Kidney (tissue), 14 donors: Measurements from ENCODE around the gene VWA8. TPM values are rescaled to one million over a fixed set of nuclear protein-coding genes. Genes with fewer than 3 reads are reported as not detected.

Experiments
- DNase-seq, 5 donors: peaks; one replicate each; pipeline ENCODE4 v3.0.0-alpha.2; 2013 to 2020
- FAIRE-seq: peaks from 2 replicates; lab custom pipeline; 2012; peaks lifted over from hg19 to GRCh38; lab: Jason Lieb, UNC
- H3K27ac ChIP-seq, 2 donors: one replicate each; pipeline ENCODE4 v1.7.0; 2013; ENCODE audit warnings: low read depth in 2 of 2, low read length in 2 of 2, inconsistent platforms in 1 of 2
- H3K27me3 ChIP-seq: one replicate; pipeline ENCODE4 v1.7.1; 2013; ENCODE audit warnings: low read length, inconsistent platforms; ENCODE audit not compliant: control insufficient read depth, insufficient read depth
- H3K36me3 ChIP-seq, 3 donors: one replicate each; pipeline versions ENCODE4 v1.7.0 to v1.7.1; 2013; ENCODE audit warnings: low read length in 3 of 3, control low read depth in 1 of 3, inconsistent platforms in 1 of 3; ENCODE audit not compliant: insufficient read depth in 3 of 3, control insufficient read depth in 2 of 3
- H3K4me1 ChIP-seq, 3 donors: one replicate each; pipeline versions ENCODE4 v1.7.0 to v1.7.1; 2013; ENCODE audit warnings: low read length in 3 of 3, inconsistent platforms in 1 of 3, low read depth in 1 of 3; ENCODE audit not compliant: control insufficient read depth in 2 of 3, insufficient read depth in 2 of 3
- H3K4me3 ChIP-seq, 3 donors: one replicate each; pipeline versions ENCODE4 v1.7.0 to v1.8.1; 2013; ENCODE audit warnings: low read length in 3 of 3, control low read depth in 1 of 3, inconsistent platforms in 1 of 3
- H3K9ac ChIP-seq, 3 donors: one replicate each; pipeline versions ENCODE4 v1.7.0 to v1.7.1; 2013; ENCODE audit warnings: low read length in 3 of 3, control low read depth in 1 of 3, inconsistent platforms in 1 of 3
- H3K9me3 ChIP-seq, 3 donors: one replicate each; pipeline versions ENCODE4 v1.7.0 to v1.7.1; 2013; ENCODE audit warnings: low read length in 3 of 3, control low read depth in 1 of 3, inconsistent platforms in 1 of 3; ENCODE audit not compliant: control insufficient read depth in 2 of 3, insufficient read depth in 1 of 3
- intact Hi-C: fragments of 100-400 bp; cut with DNase I; formaldehyde crosslinking; loops from one replicate; pipeline ENCODE4 v1.11.1; 2022
- polyA plus RNA-seq: library from polyadenylated mRNA; stranded (reverse); fragments of 350-450 nt; fragmentation: Illumina TruSeq; extraction: RNeasy Lipid Tissue Mini Kit (QIAGEN cat#74804); gene quantifications from one replicate; pipeline ENCODE4 v1.2.3, GENCODE V29; 2014; ENCODE audit warnings: low read depth, low replicate concordance; ENCODE audit not compliant: insufficient read depth
- total RNA-seq: library from RNA; stranded (reverse); fragmentation: NEBNext Ultra II Directional; extraction: Animal tissue kit (Norgen Biotek cat#: 25700); gene quantifications from one replicate; pipeline ENCODE4 v1.2.1, GENCODE V29; 2021
- TF ChIP-seq, protein P1 (sequence below): IDR thresholded peaks from 3 replicates; pipeline ENCODE4 v1.5.1; 2012; ENCODE audit warnings: mild to moderate bottlenecking, moderate library complexity, borderline replicate concordance; ENCODE audit not compliant: insufficient read depth; ENCODE audit errors: extremely low read depth
- donor health status: control.
- donor health status: control.
- donor health status: control.
- donor health status: control.
- donor health status: control.
- donor health status: DM: yes; HTN: yes; CAD: no.
- donor health status: Normal renal cell carcinoma (clear cell type).

Gene VWA8
- total and polyA plus RNA-seq, 2 donors from 2014 or later: 6.4 to 21.3 TPM

DNA sequence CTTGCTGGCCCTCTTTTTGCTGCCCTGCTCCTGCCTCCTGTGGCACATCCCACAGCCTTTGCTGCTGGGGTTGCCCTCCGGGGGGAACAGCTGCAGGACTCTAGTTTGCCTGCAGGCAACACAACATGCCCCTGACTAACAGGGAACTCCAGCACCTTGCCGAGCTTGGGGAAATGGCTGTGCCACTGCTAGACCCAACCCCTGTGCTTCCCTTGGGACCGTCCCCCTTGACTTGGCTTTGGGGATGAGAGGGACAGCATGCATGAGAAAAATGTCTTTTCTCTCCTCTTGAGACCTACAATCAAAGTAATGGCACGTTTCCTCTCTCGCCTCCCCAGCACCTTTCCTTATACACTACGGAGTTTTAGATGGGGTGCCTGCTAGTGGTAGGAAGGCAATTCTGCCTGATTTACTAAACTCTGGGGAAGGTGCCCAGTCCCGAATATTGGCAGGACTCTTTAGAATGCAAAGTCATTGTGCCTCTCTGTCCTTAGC lies 12.4 kb upstream of the VWA8 start:
- no peak for DNase-seq
- intact Hi-C loops: no loop called here
- no peak for FAIRE-seq
- no peak overlapping the region for H3K27ac ChIP-seq
- H3K4me3 ChIP-seq: no peak overlapping the region
- no peaks in the 10 kb centered on the region for H3K27me3 ChIP-seq
- peaks cover 0 to 4% (median 0%) of the 10 kb centered on the region in 3 donors for H3K4me1 ChIP-seq
- no peaks in the 10 kb centered on the region for H3K9me3 ChIP-seq
- no peaks in the 10 kb centered on the region for H3K36me3 ChIP-seq
- TF ChIP-seq, protein P1, sequence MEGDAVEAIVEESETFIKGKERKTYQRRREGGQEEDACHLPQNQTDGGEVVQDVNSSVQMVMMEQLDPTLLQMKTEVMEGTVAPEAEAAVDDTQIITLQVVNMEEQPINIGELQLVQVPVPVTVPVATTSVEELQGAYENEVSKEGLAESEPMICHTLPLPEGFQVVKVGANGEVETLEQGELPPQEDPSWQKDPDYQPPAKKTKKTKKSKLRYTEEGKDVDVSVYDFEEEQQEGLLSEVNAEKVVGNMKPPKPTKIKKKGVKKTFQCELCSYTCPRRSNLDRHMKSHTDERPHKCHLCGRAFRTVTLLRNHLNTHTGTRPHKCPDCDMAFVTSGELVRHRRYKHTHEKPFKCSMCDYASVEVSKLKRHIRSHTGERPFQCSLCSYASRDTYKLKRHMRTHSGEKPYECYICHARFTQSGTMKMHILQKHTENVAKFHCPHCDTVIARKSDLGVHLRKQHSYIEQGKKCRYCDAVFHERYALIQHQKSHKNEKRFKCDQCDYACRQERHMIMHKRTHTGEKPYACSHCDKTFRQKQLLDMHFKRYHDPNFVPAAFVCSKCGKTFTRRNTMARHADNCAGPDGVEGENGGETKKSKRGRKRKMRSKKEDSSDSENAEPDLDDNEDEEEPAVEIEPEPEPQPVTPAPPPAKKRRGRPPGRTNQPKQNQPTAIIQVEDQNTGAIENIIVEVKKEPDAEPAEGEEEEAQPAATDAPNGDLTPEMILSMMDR: no peak
- no peak overlapping the region for H3K9ac ChIP-seq

- Histone ChIP-seq H3K9me3 (no peaks in the 10 kb centered on the region), H3K27me3 (no peaks in the 10 kb centered on the region), H3K36me3 (no peaks in the 10 kb centered on the region), H3K4me3 (no peak overlapping the region), H3K27ac (no peak overlapping the region), H3K9ac (no peak overlapping the region), H3K4me1 (peaks cover 0 to 4% (median 0%) of the 10 kb centered on the region in 3 donors)
- intact Hi-C loops: no loop called here
- FAIRE-seq: no peak
- no peak for DNase-seq
- TF ChIP-seq, protein P1: no peak
These were observed 10.9 kb upstream of the VWA8 start for GRCh38 chr13:41971848-41972247.

DNA sequence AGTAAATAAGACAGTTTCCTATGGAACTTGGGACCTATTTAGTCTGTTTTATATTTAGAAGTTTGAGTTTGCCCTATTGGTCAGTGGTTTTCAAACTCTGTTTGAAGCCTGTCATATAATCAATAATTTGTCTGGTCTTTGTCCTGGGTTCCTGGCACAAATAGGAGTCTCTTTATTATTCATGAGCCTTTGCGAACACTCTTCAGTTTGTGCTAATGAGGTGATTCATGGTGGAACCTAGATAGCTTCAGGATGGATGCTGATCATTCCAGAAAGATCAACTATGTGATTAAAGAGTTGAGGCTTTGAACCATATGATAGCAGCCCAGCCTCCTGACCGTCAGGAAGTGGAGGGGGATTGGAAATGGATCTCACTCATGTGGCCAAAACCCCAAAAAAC lies 10.0 kb upstream of the VWA8 start:
- no peak for FAIRE-seq
- Histone ChIP-seq H3K9me3 (no peaks in the 10 kb centered on the region), H3K4me3 (no peak overlapping the region), H3K27ac (no peak overlapping the region), H3K4me1 (peaks cover 0 to 4% (median 0%) of the 10 kb centered on the region in 3 donors), H3K36me3 (no peaks in the 10 kb centered on the region), H3K27me3 (no peaks in the 10 kb centered on the region), H3K9ac (no peak overlapping the region)
- TF ChIP-seq, protein P1: no peak
- intact Hi-C loops: no loop called here
- no peak for DNase-seq

DNA sequence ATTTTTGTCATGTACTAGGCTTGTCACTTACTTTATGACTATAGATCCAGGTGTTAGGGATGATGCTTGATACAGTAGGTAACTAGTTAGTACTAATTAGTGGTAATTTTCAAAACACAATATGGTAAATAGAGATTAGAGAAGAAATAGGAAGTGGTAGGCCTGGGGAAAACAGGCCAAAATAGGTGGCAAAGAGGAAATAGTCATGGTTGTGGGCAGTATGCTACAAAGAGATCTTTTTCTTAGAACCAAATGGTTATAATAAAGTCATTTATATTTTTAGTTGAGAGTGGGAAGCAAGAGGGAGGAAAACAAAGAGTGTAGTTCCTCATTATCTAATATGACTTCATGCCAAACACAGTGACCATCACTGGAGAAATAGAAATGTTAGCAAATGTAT lies 9.1 kb upstream of the VWA8 start:
- Histone ChIP-seq H3K4me1 (peaks cover 0 to 4% (median 0%) of the 10 kb centered on the region in 3 donors), H3K36me3 (no peaks in the 10 kb centered on the region), H3K4me3 (no peak overlapping the region), H3K27ac (no peak overlapping the region), H3K9me3 (no peaks in the 10 kb centered on the region), H3K9ac (no peak overlapping the region), H3K27me3 (no peaks in the 10 kb centered on the region)
- intact Hi-C loops: no loop called here
- TF ChIP-seq, protein P1: no peak
- DNase-seq (no peak), FAIRE-seq (no peak)
